Measurements from ENCODE around the gene CCN5.

DNA sequence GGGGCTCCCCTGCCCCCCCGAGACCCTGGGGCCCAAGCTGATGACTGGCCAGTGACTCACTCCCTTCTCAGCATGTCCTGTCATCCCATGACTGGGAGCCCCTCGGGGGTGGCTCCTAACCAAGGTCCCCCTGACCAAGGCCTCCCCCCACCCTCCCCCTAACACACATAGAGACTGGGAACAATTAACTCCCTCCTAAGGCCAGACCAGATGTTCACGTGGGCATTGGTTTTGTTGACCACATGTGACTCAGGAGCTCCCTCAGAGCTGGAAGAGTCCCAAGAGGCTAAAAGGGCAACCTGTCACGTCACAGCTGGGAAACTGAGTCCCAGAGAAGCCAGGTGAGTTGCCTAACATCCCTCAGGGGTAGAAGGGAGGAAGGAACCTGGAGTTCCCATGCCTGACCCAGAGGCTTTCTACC, 10.6 kb upstream of the CCN5 start:
- TF ChIP-seq, protein P1, sequence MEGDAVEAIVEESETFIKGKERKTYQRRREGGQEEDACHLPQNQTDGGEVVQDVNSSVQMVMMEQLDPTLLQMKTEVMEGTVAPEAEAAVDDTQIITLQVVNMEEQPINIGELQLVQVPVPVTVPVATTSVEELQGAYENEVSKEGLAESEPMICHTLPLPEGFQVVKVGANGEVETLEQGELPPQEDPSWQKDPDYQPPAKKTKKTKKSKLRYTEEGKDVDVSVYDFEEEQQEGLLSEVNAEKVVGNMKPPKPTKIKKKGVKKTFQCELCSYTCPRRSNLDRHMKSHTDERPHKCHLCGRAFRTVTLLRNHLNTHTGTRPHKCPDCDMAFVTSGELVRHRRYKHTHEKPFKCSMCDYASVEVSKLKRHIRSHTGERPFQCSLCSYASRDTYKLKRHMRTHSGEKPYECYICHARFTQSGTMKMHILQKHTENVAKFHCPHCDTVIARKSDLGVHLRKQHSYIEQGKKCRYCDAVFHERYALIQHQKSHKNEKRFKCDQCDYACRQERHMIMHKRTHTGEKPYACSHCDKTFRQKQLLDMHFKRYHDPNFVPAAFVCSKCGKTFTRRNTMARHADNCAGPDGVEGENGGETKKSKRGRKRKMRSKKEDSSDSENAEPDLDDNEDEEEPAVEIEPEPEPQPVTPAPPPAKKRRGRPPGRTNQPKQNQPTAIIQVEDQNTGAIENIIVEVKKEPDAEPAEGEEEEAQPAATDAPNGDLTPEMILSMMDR (IDR thresholded peaks at IDR 0.05): no peak
- no peak for TF ChIP-seq POLR2A (IDR thresholded peaks at IDR 0.05)
